Activated T-cell treated with anti-CD3 and anti-CD28 coated beads, Interleukin-2, amount 50 U/mL, for 48 hours (primary cell): ENCODE measurements around the gene MAT1A.
"Not testable (repeated sequence)": the region's sequence is repeated elsewhere in the genome, so short reads cannot be mapped to it uniquely, and the experiment has no call there.

ENCODE experiments used
- DNase-seq, 2 experiments: peaks; one replicate each; pipeline ENCODE4 v3.0.0-alpha.2; 2020

The MAT1A gene

GRCh38 chr10:80264081-80265056 is 25.1 kb downstream of the MAT1A start:
- no peak for DNase-seq

GRCh38 chr10:80261316-80262030 is 28.0 kb downstream of the MAT1A start:
- DNase-seq = no peak

DNA sequence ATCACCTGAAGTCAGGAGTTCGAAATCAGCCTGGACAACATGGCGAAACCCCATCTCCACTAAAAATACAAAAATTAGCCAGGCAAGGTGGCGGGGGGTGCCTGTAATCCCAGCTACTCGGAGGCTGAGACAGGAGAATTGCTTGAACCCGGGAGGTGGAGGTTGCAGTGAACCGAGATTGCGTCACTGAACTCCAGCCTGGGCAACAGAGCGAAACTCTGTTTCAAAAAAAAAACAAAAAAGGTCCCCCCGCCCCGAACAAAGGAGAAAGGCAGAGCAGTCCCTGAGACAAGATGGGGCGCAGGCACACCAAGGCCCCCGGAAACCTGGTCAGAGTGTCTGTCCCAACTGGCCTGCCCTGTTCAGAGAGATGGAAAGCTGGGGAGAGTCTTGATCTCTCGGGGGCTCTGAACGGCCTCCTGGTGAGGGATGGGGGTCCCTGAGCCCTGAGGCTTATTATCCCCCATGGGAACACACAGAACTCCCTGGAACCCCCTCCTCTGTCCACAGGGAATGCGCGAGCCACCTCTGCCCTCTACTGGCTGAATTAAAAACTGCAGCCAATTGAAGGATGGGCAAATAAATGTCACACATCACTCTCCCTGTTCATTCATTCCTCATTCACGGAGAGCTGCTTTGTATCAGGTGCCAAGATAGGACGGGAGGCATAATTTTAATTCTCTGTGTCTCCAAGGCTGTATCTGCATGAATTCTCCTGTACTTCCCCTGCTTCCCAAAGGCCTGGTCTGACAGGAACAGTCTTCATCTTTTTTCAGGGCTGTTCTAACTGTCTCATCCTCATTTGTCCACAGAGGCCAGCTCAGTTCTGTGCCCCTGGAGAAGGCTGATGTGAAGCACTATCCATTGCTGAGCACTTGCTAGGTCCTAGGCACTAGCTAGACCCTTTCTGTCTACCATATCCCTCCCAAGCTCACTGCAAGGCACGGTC is 28.9 kb downstream of the MAT1A start:
- DNase-seq = peak; percentile 59 to 62

- DNase-seq = no peak
These were observed 30.0 kb downstream of the MAT1A start for GRCh38 chr10:80259405-80259871.

DNA sequence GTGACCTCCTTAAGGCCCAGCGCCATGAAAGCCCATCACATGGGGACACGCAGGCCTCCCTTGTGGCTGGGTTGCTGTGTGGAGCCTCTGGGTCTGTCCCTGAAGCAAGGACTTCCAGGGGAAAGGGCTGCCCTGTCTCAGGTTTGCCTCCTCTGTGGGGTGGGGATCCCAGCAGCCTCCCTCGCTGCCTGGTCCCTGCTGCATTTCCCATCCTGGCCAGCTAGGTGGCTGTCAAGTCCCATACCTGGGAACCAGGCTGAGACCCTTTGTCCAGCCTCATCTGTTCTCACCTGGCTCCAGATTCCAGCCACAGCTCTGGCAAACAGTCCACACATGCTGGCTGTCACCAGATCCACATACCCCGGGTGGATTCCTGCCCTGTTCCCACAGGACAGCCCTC is 32.7 kb downstream of the MAT1A start:
- DNase-seq = peak in 1 of 2 experiments; percentile 32

DNA sequence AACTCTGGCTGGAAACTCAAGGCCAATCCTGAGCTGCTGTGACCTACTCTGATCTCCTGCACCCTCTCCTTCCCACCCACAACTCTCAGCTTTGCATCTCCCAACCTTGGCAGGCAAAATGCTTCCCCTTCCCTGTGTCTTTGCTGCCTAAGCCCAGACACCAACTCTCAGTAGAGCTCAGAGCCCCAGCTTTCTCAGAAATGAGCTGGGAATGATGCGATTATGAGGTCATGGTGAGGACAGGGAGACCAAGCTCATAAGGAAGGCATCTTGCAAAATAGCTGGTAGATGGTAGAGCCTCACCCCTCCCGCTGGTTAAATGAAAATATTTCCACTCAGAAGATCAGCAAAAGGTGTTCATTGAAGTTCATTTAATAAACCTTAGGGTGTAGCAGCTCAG is 34.7 kb downstream of the MAT1A start:
- DNase-seq = not testable (repeated sequence)

- not testable (repeated sequence) for DNase-seq
These were observed 35.5 kb downstream of the MAT1A start for GRCh38 chr10:80253963-80254271.

DNA sequence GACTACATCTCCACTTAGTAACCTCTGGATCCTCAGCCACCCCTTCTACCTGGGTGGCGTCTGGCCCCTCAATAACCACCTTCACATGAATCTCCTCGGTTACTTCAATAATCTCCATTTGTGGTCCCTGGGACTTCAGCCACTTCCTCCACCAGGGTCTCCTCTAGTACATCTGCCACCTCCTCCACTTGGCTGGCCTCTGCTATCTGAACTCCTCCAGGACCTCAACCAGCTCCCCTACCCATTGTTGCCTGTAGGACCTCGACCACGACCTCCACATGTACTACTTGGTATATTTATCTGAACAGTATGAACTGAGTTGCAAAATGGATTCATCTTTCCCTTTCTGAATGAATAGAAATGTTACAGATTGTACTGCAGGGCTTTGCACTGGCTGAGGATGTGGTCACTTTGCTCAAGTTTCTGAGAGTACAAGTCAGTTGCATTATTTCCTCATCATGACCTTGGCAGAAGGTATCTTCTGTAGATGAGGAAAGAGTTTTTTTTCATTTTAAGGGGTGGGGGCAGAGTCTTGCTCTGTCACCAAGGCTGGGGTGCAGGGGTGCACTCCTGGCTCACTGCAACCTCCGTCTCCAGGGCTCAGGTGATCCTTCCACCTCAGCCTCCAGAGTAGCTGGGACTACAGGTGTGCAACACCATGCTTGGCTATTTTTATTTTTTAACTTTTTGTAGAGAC is 36.0 kb downstream of the MAT1A start:
- DNase-seq = no peak

DNA sequence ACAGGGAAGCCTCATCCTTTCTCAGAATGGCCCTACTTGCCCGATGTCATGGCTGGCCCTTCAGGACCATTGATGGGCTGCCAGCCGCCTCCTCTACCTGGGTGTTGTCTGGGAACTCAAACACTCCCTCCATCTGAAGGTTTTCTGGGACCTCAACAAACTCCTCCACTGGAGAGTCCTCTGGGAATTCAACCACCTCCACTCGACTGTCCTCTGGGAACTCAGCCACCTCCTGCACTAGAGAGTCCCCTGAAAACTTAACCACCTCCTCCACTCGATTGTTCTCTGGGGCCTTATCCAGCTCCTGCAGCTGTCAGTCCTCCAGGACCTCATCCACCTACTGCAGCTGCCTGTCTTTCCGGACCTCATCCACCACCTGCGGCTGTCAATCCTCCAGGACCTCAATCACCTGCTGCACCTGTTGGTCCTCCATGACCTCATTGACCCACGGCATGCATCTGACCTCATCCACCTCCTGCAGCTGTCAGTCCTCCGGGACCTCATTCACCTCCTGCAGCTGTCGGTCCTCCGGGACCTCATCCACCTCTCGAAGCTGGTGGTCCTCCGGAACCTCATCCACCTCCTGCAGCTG is 37.1 kb downstream of the MAT1A start:
- DNase-seq = no peak

DNA sequence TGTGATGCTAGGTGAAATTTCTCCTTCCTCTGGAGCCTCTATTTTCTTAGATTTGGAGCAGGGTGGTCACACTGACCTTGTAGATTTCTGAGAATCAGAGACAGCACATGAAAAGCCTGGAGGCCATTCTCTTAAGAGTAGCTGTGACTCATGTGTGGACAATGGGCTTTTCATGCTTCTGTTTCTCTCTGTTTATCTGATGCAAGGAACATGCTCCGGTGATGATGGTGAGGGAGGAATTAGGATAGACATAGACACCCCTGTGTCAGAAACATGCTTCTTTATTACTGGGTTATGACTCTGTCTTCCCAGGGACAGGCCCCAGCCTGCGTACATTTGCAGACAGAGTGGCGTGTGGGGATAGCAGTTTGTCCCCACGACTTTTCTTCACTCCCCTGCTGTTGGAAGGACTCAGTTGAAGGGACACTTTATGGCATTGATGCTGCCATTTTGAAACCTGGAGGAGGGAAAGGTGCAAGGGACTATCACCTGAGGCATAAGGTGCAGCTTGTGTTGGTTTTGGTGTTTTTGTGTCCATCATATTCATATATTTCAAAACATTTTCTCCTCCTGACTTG is 37.7 kb downstream of the MAT1A start:
- not testable (repeated sequence) for DNase-seq

GRCh38 chr10:80250399-80250798 is 39.1 kb downstream of the MAT1A start:
- not testable (repeated sequence) for DNase-seq

DNA sequence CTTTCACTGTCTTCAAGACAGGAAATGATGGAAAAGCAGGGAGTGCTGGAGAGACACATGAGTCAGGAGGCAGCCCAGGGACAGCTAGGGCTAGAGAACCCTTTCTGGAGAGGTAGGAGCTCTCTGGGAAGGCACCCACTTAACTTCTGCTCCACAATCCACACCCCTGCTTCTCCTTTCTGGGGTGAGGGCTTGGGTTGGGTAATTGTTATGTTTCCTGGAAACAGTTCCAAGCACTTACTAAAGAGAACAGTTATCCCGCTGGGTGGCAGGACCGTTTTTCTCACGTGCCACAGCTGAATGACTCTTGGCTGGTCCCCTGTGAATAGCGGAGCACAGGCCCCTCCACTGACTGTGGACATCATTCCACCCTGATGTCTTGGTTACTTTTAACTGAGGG is 39.6 kb downstream of the MAT1A start:
- not testable (repeated sequence) for DNase-seq

GRCh38 chr10:80247611-80248010 is 41.8 kb downstream of the MAT1A start:
- not testable (repeated sequence) for DNase-seq

DNA sequence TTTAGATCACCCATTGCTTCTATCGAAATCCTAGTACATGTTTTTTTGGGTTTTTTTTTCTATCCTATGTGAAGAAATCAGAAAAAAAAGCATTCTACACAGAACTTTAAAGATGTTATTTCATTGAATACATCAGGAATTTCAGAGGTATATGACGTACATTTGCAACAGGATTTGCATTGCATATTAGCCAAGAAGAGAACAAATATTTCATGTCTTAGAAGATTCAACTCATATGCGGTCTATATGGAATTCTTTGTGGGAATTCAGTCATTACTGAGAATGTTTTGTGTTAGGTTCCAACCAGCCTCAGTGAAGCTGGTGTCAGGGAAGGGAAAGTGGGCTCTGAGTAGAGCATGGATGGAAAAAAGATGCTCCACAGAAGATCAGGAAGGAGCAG is 45.1 kb downstream of the MAT1A start:
- not testable (repeated sequence) for DNase-seq

DNA sequence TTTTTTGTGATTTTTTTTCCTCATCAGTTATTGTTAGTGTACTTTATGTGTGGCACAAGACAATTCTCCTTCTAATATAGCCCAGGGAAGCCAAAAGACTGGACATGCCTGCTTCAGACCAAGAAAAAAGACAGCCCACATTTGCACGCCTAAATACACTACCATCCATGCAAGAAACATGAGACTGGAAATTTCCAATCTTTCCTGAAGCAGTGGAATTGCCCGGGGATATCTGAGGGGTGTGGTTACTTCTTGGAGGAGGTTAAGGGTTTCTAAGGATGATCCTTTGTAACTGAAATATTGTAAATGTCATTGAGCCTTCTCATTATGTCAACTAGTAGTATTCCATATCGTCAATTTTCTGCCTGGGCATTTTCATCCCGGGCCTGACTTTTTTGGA is 47.1 kb downstream of the MAT1A start:
- DNase-seq = not testable (repeated sequence)

DNA sequence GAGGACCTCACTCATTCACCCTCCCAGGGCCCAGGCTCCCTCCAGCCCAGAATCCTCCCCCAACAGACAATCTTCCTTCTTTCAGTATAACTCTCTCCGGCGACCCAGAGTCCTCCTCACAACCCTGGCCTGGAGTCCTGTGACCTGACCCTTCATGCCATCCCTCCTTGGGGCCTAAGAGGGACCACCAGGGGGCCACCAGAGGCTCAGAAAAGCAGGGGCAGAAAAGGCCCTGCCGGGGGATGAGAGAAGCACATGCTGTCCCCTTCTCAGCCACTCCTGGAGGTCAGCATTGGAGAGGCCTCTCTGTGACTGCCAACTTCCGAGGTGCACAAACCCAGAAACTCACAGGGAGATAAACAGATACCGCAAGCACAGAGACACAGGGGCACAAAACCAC is 53.0 kb downstream of the MAT1A start:
- DNase-seq = not testable (repeated sequence)

DNA sequence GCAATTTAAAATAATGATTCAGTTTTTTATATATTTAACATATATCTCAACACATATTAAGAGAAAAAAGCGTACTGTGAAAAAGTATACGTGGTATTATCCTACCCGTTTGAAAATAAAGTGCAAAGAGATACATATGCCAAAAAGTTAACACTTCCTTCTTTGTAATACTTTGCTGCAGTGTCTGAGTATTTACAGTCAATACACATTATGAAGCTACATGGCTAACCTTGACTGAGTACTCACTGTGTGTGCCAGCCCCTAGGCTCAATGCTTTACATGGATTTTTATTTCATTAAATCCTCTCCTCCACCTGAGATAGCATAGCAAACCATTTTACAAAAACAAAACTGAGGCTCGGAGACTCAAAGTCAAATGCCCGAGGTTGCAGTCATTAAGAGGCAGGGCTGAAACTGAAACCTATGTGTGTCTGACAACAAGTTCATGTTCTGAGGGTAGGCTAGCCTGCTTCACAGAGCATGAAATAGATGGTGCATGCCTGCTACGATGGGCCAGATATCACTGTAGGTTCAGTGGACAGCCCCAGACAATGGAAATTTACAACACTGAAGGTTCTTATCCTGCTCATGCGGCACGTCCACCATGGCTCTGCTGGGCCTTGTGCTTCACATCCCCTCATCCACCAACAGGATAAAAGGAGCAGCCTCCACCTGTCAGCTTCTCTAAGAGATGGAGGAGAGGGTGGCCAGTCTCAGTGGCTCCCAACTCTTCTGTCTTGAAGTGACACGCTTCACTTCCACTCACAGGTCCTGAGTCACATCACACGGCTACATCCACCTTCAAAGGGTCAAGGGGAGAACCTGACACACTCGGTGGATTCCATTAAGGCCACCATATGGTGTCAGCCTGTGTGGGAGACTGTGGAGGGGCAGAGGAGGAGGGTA is 54.9 kb downstream of the MAT1A start:
- DNase-seq = not testable (repeated sequence)

- DNase-seq = not testable (repeated sequence)
These were observed 55.6 kb downstream of the MAT1A start for GRCh38 chr10:80233871-80234270.

DNA sequence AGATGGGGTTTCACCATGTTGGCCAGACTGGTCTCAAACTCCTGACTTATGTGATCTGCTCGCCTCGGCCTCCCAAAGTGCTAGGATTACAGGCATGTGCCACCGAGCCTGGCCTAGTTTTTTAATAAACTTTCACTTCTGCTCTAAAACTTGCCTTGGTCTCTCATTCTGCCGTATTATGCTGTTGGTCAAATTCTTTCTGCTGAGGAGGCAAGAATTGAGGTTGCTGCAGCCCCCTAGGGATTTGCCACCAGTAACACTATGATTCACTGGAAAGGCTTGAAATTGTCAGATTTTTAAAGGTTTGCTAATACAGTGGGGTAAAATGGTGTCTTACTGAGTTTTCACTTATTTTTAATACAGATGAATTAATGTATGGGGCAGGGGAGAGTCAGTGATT is 62.7 kb downstream of the MAT1A start:
- not testable (repeated sequence) for DNase-seq

DNA sequence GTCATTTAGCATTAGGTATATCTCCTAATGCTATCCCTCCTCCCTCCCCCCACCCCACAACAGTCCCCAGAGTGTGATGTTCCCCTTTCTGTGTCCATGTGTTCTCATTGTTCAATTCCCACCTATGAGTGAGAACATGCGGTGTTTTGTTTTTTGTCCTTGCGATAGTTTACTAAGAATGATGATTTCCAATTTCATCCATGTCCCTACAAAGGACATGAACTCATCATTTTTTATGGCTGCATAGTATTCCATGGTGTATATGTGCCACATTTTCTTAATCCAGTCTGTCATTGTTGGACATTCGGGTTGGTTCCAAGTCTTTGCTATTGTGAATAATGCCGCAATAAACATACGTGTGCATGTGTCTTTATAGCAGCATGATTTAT is 66.4 kb downstream of the MAT1A start:
- not testable (repeated sequence) for DNase-seq
